ENCODE results near the gene CLEC11A.
"Not testable (repeated sequence)": the region's sequence is repeated elsewhere in the genome, so short reads cannot be mapped to it uniquely, and the experiment has no call there.

CLEC11A gene

DNA sequence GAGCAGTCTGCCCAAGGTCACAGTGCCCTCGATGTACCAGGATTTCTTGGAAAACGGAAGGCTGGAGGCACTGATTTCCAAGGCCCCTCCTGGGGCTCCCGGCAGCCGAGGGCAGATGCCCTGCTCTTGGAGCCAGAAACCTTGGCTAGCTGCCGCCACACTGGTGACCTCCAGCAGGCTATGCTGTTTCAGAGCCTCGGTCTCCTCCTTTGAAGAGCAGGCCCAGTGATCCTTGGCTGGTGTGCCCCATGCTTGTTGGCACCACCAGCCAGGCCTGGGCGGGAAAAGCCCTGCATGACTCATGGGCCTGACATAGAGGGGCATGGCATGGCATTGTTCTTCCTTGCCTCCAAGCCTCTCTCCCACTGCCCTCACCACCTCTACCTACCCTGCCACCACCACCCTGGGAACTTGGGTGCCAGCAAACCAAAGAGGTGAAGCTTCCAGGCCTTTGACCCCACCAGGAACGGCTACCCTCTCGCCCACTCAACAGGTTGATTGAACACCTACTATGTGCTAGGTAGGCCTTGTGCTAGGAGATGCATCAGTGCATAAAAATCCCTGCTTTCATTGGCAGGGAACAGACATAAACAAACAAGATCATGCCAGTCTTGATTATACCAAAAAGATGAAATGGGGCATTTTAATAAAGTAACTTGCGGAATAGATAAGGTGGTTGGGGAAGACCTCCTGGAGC, 1.6 kb upstream of the CLEC11A start:
- peak in 3 of 51 donors; percentile 21 to 36 (median 35) for DNase-seq

- no peak for DNase-seq
Observed at GRCh38 chr19:50722201-50723013, 757 bp upstream of the CLEC11A start.

DNA sequence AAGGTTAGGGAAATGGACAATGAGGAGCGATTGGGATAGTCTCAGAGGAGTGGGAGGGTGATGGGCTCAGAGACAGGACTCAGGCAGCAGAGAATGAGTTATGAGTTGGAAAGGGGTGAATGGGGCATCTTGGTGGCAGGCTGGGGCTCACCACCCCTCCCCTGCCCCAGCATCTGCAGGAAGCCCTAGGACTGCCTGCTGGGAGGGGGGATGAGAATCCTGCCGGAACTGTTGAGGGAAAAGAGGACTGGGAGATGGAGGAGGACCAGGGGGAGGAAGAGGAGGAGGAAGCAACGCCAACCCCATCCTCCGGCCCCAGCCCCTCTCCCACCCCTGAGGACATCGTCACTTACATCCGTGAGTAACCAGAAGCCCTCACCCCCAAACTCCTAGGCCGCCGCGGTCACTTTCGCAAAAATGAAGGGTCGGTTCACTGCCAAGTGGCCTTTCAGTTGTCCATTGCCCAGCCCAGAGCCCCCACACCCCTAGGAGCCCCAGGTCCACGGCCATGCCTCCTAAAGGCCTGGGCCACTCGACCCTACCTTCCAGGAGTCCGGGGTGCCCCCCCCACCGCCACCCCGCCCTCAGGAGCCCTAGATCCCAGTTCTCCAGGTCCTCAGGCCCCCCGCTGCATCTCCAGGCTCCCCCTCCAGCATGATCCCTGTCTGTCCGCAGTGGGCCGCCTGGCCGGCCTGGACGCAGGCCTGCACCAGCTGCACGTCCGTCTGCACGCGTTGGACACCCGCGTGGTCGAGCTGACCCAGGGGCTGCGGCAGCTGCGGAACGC, 764 bp downstream of the CLEC11A start:
- peak in 2 of 51 donors; percentile 46 to 49 for DNase-seq

DNA sequence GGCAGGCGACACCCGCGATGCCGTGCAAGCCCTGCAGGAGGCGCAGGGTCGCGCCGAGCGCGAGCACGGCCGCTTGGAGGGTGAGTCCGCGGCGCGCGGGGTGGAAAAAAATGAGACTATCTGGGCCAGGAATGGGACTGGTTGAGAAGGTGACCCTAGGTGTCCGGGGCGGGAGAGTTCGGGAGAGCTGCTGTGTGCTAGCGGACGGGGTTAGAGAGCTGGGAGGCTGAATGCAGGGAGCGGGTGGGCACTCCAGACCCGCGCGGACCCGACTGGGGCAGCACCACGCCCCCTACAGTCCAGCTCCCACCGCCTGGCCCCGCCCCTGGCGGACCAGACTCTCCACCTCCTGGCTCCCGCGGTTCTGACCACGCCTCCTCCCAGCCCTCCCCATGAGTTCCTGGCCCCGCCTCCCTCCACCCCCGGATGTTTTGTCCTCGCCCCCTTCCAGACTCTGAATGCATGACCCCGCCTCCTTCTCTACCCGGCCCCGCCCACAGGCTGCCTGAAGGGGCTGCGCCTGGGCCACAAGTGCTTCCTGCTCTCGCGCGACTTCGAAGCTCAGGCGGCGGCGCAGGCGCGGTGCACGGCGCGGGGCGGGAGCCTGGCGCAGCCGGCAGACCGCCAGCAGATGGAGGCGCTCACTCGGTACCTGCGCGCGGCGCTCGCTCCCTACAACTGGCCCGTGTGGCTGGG, 1.5 kb downstream of the CLEC11A start:
- DNase-seq, result peak; percentile 80 to 100 (median 99)

DNA sequence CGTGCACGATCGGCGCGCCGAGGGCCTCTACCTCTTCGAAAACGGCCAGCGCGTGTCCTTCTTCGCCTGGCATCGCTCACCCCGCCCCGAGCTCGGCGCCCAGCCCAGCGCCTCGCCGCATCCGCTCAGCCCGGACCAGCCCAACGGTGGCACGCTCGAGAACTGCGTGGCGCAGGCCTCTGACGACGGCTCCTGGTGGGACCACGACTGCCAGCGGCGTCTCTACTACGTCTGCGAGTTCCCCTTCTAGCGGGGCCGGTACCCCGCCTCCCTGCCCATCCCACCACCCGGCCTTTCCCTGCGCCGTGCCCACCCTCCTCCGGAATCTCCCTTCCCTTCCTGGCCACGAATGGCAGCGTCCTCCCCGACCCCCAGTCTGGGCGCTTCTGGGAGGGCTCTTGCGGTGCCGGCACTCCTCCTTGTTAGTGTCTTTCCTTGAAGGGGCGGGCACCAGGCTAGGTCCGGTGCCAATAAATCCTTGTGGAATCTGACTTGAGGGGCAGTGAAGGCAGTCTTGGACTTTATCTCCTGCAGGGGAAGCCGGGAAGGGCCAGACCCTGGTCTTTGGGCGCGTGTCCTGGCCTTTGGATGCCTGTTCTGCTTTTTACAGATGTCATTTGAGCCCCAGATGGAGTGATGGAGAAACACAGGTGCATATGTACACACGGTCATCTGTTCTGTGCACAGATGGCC, 2.2 kb downstream of the CLEC11A start:
- DNase-seq, result peak in 1 of 51 donors; percentile 59

- DNase-seq, result no peak
Observed at GRCh38 chr19:50725911-50726230, 2.7 kb downstream of the CLEC11A start.

- peak in 47 of 51 donors; percentile 11 to 91 (median 71) for DNase-seq
Observed at GRCh38 chr19:50728084-50728737, 5.0 kb downstream of the CLEC11A start.

DNA sequence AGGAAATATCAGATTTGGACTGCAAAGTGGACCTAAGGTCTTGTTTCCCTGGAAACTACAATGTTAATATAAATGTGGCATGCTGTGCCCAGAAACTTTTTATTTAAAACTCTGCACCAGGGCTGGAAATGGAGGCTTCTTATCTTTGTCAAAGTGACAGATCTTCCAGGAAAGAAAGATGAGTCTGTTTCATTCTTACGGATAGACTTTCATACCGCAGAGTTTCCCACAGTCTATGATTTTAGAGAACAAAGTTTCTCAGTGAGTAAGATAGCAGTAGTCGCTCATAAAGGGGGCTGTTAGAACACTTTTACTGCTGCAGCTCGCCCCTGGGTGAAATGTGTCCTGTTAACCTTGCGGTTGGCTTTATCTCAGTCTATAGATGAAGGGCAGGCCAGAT, 6.7 kb downstream of the CLEC11A start:
- no peak for DNase-seq

- no peak for DNase-seq
Observed at GRCh38 chr19:50735869-50736268, 12.7 kb downstream of the CLEC11A start.

- no peak for DNase-seq
Observed at GRCh38 chr19:50736338-50736737, 13.2 kb downstream of the CLEC11A start.

- no peak for DNase-seq
Observed at GRCh38 chr19:50739132-50739913, 16.2 kb downstream of the CLEC11A start.

DNA sequence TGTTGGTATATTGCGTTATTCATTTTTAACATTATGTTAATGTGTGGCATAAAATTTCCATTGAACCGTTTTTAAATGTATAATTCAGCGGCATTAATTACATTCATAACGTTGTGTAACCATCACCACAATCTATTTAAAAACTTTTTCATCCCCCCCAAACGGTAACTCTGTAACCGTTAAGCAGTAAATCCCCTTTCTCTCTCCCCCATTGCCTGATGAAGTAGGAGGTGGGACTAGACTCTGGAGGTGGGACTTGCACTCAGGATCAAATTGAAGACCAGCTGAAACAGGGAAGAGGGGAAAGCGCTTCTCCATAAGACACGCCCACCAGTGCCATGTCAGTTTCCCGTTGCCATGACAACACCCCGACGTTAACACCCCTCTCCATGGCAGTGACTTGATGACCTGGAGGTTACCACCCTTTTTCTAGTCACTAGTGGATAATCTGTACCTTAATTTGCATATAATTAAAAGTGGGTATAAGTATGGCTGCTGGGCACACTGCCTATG, 16.8 kb downstream of the CLEC11A start:
- no peak for DNase-seq

GRCh38 chr19:50741179-50741933, 18.2 kb downstream of the CLEC11A start:
- DNase-seq, result no peak

DNA sequence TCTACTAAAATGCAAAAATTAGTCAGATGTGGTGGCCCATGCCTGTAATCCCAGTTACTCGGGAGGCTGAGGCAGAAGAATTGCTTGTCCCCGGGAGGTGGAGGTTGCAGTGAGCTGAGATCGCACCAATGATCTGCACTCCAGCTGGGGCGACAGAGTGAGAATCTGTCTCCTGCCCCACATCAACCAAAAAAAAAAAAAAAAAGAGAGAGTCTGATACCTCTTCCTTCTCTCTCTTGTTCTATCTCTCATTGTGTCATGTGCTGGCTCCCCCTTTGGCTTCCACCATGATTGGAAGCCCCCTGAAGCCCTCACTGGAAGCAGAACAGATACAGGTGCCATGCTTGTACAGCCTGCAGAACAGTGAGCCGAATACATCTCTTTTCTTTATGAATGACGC, 20.4 kb downstream of the CLEC11A start:
- DNase-seq, result no peak

GRCh38 chr19:50745221-50745620, 22.1 kb downstream of the CLEC11A start:
- no peak for DNase-seq

- DNase-seq, result not testable (repeated sequence)
Observed at GRCh38 chr19:50747141-50747540, 24.0 kb downstream of the CLEC11A start.

GRCh38 chr19:50749490-50749889, 26.3 kb downstream of the CLEC11A start:
- DNase-seq, result no peak

- DNase-seq, result no peak
Observed at GRCh38 chr19:50750010-50750409, 26.8 kb downstream of the CLEC11A start.

- DNase-seq, result no peak
Observed at GRCh38 chr19:50753879-50754278, 30.7 kb downstream of the CLEC11A start.

Data from hypothalamus (tissue), 51 donors.